HEK293 (cell line): ENCODE data around the gene AFDN.

Experiments
- BCL6B ChIP-seq: fragments of 450-650 bp; formaldehyde crosslinking; IDR thresholded peaks from 2 replicates; pipeline ENCODE4 v1.5.1; 2017; ENCODE audit warnings: missing biosample characterization, missing genetic modification characterization
- EGR2 ChIP-seq: fragments of 450-650 bp; formaldehyde crosslinking; IDR thresholded peaks from 2 replicates; pipeline ENCODE4 v1.5.1; 2016; ENCODE audit warnings: low read depth, missing biosample characterization, missing genetic modification characterization
- RBAK ChIP-seq: fragments of 450-650 bp; formaldehyde crosslinking; IDR thresholded peaks from 2 replicates; pipeline ENCODE4 v1.5.1; 2016; ENCODE audit warnings: missing biosample characterization, missing genetic modification characterization
- REPIN1 ChIP-seq: fragments of 450-650 bp; formaldehyde crosslinking; IDR thresholded peaks from 2 replicates; pipeline ENCODE4 v1.5.1; 2017; ENCODE audit warnings: missing biosample characterization, missing genetic modification characterization, low read depth
- REST ChIP-seq: fragments of 450-650 bp; formaldehyde crosslinking; IDR thresholded peaks from 2 replicates; pipeline ENCODE4 v1.5.1; 2016; ENCODE audit warnings: missing biosample characterization, missing genetic modification characterization
- ZBTB1 ChIP-seq: fragments of 450-650 bp; formaldehyde crosslinking; IDR thresholded peaks from 2 replicates; pipeline ENCODE4 v1.5.1; 2016; ENCODE audit warnings: missing biosample characterization, missing genetic modification characterization
- ZBTB20 ChIP-seq: fragments of 450-650 bp; formaldehyde crosslinking; IDR thresholded peaks from 2 replicates; pipeline ENCODE4 v1.5.1; 2016; ENCODE audit warnings: missing biosample characterization, missing genetic modification characterization
- ZBTB7A ChIP-seq: fragments of 450-650 bp; formaldehyde crosslinking; IDR thresholded peaks from 2 replicates; pipeline ENCODE4 v1.5.1; 2016; ENCODE audit warnings: low read depth, missing biosample characterization, missing genetic modification characterization
- ZFP3 ChIP-seq: fragments of 450-650 bp; formaldehyde crosslinking; IDR thresholded peaks from 2 replicates; pipeline ENCODE4 v1.5.1; 2016; ENCODE audit warnings: low read depth, missing biosample characterization, missing genetic modification characterization
- ZNF155 ChIP-seq: fragments of 450-650 bp; formaldehyde crosslinking; IDR thresholded peaks from 2 replicates; pipeline ENCODE4 v1.5.1; 2016; ENCODE audit warnings: missing biosample characterization, missing genetic modification characterization
- ZNF16 ChIP-seq: fragments of 450-650 bp; formaldehyde crosslinking; IDR thresholded peaks from 2 replicates; pipeline ENCODE4 v1.5.1; 2016; ENCODE audit warnings: low read depth, missing biosample characterization, missing genetic modification characterization
- ZNF221 ChIP-seq: fragments of 450-650 bp; formaldehyde crosslinking; IDR thresholded peaks from 2 replicates; pipeline ENCODE4 v1.5.1; 2017; ENCODE audit warnings: missing biosample characterization, missing genetic modification characterization, borderline replicate concordance
- ZNF433 ChIP-seq: fragments of 450-650 bp; formaldehyde crosslinking; IDR thresholded peaks from 2 replicates; pipeline ENCODE4 v1.5.1; 2016; ENCODE audit warnings: missing biosample characterization, missing genetic modification characterization, low read depth
- ZNF560 ChIP-seq: fragments of 450-650 bp; formaldehyde crosslinking; IDR thresholded peaks from 2 replicates; pipeline ENCODE4 v1.5.1; 2017; ENCODE audit warnings: missing biosample characterization, missing genetic modification characterization, borderline replicate concordance
- ZNF624 ChIP-seq: fragments of 450-650 bp; formaldehyde crosslinking; IDR thresholded peaks from 2 replicates; pipeline ENCODE4 v1.5.1; 2017; ENCODE audit warnings: missing biosample characterization, missing genetic modification characterization
- ZNF629 ChIP-seq: fragments of 450-650 bp; formaldehyde crosslinking; IDR thresholded peaks from 2 replicates; pipeline ENCODE4 v1.5.1; 2017; ENCODE audit warnings: missing biosample characterization, missing genetic modification characterization
- ZNF670 ChIP-seq: fragments of 450-650 bp; formaldehyde crosslinking; IDR thresholded peaks from 2 replicates; pipeline ENCODE4 v1.5.1; 2016; ENCODE audit warnings: missing biosample characterization, missing genetic modification characterization, low read depth
- ZNF792 ChIP-seq: fragments of 450-650 bp; formaldehyde crosslinking; IDR thresholded peaks from 2 replicates; pipeline ENCODE4 v1.5.1; 2016; ENCODE audit warnings: missing biosample characterization, missing genetic modification characterization
- ZSCAN30 ChIP-seq: fragments of 450-650 bp; IDR thresholded peaks from 2 replicates; pipeline ENCODE4 v1.5.1; 2018; ENCODE audit warnings: missing biosample characterization, mild to moderate bottlenecking, missing genetic modification characterization, moderate library complexity
- TF ChIP-seq, protein P1 (sequence below): fragments of 450-650 bp; formaldehyde crosslinking; IDR thresholded peaks from 2 replicates; pipeline ENCODE4 v1.5.1; 2016; ENCODE audit warnings: missing biosample characterization, missing genetic modification characterization
- TF ChIP-seq, protein P2 (sequence below): sonication (generic); formaldehyde crosslinking; IDR thresholded peaks from 2 replicates; pipeline ENCODE4 v1.8.1; 2022; ENCODE audit warnings: mild to moderate bottlenecking, moderate library complexity, missing genetic modification reagents
- TF ChIP-seq, protein P3 (sequence below): fragments of 450-650 bp; formaldehyde crosslinking; IDR thresholded peaks from 2 replicates; pipeline ENCODE4 v1.5.1; 2016; ENCODE audit warnings: missing biosample characterization, missing genetic modification characterization
- TF ChIP-seq, protein P4 (sequence below): fragments of 450-650 bp; formaldehyde crosslinking; IDR thresholded peaks from 2 replicates; pipeline ENCODE4 v1.5.1; 2016; ENCODE audit warnings: missing biosample characterization, missing genetic modification characterization, borderline replicate concordance

The AFDN gene

GRCh38 chr6:167825332-167826229 lies 1.1 kb upstream of the AFDN start (continued):
- TF ChIP-seq, protein P1, sequence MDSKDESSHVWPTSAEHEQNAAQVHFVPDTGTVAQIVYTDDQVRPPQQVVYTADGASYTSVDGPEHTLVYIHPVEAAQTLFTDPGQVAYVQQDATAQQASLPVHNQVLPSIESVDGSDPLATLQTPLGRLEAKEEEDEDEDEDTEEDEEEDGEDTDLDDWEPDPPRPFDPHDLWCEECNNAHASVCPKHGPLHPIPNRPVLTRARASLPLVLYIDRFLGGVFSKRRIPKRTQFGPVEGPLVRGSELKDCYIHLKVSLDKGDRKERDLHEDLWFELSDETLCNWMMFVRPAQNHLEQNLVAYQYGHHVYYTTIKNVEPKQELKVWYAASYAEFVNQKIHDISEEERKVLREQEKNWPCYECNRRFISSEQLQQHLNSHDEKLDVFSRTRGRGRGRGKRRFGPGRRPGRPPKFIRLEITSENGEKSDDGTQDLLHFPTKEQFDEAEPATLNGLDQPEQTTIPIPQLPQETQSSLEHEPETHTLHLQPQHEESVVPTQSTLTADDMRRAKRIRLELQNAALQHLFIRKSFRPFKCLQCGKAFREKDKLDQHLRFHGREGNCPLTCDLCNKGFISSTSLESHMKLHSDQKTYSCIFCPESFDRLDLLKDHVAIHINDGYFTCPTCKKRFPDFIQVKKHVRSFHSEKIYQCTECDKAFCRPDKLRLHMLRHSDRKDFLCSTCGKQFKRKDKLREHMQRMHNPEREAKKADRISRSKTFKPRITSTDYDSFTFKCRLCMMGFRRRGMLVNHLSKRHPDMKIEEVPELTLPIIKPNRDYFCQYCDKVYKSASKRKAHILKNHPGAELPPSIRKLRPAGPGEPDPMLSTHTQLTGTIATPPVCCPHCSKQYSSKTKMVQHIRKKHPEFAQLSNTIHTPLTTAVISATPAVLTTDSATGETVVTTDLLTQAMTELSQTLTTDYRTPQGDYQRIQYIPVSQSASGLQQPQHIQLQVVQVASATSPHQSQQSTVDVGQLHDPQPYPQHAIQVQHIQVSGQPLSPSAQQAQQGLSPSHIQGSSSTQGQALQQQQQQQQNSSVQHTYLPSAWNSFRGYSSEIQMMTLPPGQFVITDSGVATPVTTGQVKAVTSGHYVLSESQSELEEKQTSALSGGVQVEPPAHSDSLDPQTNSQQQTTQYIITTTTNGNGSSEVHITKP (tag by site-specific recombination): no peak
- TF ChIP-seq ZNF624 (tag by site-specific recombination) (no peak), REPIN1 (no peak), REST (tag by site-specific recombination) (no peak), ZNF16 (tag by site-specific recombination) (no peak), ZBTB20 (tag by site-specific recombination) (peak; percentile 21; the same call in 1 of the 2 replicates), ZNF792 (no peak), ZNF629 (tag by site-specific recombination) (no peak), ZBTB7A (tag by site-specific recombination) (no peak), EGR2 (tag by site-specific recombination) (no peak), RBAK (tag by site-specific recombination) (no peak), ZNF221 (tag by site-specific recombination) (no peak), ZFP3 (no peak), BCL6B (tag by site-specific recombination) (no peak), ZNF560 (tag by site-specific recombination) (no peak), ZSCAN30 (tag by site-specific recombination) (no peak), ZNF670 (tag by site-specific recombination) (no peak), ZNF155 (tag by site-specific recombination) (no peak), ZBTB1 (no peak), ZNF433 (no peak)
- TF ChIP-seq, protein P2, sequence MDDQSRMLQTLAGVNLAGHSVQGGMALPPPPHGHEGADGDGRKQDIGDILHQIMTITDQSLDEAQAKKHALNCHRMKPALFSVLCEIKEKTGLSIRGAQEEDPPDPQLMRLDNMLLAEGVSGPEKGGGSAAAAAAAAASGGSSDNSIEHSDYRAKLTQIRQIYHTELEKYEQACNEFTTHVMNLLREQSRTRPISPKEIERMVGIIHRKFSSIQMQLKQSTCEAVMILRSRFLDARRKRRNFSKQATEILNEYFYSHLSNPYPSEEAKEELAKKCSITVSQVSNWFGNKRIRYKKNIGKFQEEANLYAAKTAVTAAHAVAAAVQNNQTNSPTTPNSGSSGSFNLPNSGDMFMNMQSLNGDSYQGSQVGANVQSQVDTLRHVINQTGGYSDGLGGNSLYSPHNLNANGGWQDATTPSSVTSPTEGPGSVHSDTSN (CRISPR knock-in tag): no peak
- TF ChIP-seq, protein P3, sequence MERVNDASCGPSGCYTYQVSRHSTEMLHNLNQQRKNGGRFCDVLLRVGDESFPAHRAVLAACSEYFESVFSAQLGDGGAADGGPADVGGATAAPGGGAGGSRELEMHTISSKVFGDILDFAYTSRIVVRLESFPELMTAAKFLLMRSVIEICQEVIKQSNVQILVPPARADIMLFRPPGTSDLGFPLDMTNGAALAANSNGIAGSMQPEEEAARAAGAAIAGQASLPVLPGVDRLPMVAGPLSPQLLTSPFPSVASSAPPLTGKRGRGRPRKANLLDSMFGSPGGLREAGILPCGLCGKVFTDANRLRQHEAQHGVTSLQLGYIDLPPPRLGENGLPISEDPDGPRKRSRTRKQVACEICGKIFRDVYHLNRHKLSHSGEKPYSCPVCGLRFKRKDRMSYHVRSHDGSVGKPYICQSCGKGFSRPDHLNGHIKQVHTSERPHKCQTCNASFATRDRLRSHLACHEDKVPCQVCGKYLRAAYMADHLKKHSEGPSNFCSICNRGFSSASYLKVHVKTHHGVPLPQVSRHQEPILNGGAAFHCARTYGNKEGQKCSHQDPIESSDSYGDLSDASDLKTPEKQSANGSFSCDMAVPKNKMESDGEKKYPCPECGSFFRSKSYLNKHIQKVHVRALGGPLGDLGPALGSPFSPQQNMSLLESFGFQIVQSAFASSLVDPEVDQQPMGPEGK (tag by site-specific recombination): peak; percentile 35; the same call in 1 of the 2 replicates
- TF ChIP-seq, protein P4, sequence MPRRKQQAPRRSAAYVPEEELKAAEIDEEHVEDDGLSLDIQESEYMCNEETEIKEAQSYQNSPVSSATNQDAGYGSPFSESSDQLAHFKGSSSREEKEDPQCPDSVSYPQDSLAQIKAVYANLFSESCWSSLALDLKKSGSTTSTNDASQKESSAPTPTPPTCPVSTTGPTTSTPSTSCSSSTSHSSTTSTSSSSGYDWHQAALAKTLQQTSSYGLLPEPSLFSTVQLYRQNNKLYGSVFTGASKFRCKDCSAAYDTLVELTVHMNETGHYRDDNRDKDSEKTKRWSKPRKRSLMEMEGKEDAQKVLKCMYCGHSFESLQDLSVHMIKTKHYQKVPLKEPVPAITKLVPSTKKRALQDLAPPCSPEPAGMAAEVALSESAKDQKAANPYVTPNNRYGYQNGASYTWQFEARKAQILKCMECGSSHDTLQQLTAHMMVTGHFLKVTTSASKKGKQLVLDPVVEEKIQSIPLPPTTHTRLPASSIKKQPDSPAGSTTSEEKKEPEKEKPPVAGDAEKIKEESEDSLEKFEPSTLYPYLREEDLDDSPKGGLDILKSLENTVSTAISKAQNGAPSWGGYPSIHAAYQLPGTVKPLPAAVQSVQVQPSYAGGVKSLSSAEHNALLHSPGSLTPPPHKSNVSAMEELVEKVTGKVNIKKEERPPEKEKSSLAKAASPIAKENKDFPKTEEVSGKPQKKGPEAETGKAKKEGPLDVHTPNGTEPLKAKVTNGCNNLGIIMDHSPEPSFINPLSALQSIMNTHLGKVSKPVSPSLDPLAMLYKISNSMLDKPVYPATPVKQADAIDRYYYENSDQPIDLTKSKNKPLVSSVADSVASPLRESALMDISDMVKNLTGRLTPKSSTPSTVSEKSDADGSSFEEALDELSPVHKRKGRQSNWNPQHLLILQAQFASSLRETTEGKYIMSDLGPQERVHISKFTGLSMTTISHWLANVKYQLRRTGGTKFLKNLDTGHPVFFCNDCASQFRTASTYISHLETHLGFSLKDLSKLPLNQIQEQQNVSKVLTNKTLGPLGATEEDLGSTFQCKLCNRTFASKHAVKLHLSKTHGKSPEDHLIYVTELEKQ (tag by site-specific recombination): no peak
